ENCODE measurements around the gene GUCY1A1. TPM values are rescaled to one million over a fixed set of nuclear protein-coding genes. Genes with fewer than 3 reads are reported as not detected.

Gene GUCY1A1
- total RNA-seq, 1 donor from 2014 or later: 1.5 TPM

- H3K9me3 Mint-ChIP-seq: no peaks in the 10 kb centered on the region
- H3K36me3 Mint-ChIP-seq: no peaks in the 10 kb centered on the region
- Histone ChIP-seq H3K4me2 (no peak overlapping the region), H3K4me3 (no peak overlapping the region), H3F3A (ENCODE audit: low read depth) (no peaks in the 10 kb centered on the region), H3K9ac (no peak overlapping the region), H2AFZ (replicated peaks) (no peak overlapping the region), H3K79me2 (ENCODE audit: low read depth) (no peaks in the 10 kb centered on the region), H3K9me3 (ENCODE audit: low read depth) (no peaks in the 10 kb centered on the region), H4K20me1 (ENCODE audit: low read depth) (no peaks in the 10 kb centered on the region), H3K36me3 (no peaks in the 10 kb centered on the region), H3K27ac (no peak overlapping the region), H3K27me3 (no peaks in the 10 kb centered on the region), H3K4me1 (no peaks in the 10 kb centered on the region)
- TF ChIP-seq EZH2 (IDR thresholded peaks at IDR 0.05): no peak
- TF ChIP-seq, protein P1, sequence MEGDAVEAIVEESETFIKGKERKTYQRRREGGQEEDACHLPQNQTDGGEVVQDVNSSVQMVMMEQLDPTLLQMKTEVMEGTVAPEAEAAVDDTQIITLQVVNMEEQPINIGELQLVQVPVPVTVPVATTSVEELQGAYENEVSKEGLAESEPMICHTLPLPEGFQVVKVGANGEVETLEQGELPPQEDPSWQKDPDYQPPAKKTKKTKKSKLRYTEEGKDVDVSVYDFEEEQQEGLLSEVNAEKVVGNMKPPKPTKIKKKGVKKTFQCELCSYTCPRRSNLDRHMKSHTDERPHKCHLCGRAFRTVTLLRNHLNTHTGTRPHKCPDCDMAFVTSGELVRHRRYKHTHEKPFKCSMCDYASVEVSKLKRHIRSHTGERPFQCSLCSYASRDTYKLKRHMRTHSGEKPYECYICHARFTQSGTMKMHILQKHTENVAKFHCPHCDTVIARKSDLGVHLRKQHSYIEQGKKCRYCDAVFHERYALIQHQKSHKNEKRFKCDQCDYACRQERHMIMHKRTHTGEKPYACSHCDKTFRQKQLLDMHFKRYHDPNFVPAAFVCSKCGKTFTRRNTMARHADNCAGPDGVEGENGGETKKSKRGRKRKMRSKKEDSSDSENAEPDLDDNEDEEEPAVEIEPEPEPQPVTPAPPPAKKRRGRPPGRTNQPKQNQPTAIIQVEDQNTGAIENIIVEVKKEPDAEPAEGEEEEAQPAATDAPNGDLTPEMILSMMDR (IDR thresholded peaks at IDR 0.05): peak; percentile 30
- no peaks in the 10 kb centered on the region for H3K4me1 Mint-ChIP-seq
- no peak for DNase-seq (ENCODE audit: low spot score)
- H3K4me3 Mint-ChIP-seq: no peak overlapping the region
- no peaks in the 10 kb centered on the region for H3K27me3 Mint-ChIP-seq (ENCODE audit: insufficient read depth, low read depth)
- H3K27ac Mint-ChIP-seq: no peak overlapping the region
Observed at GRCh38 chr4:155742310-155743015, 75.8 kb downstream of the GUCY1A1 start.

GRCh38 chr4:155745984-155746383, 79.3 kb downstream of the GUCY1A1 start:
- Mint-ChIP-seq H3K27me3 (ENCODE audit: insufficient read depth, low read depth) (no peaks in the 10 kb centered on the region), H3K27ac (no peak overlapping the region), H3K36me3 (no peaks in the 10 kb centered on the region), H3K4me1 (no peaks in the 10 kb centered on the region), H3K9me3 (no peaks in the 10 kb centered on the region), H3K4me3 (no peak overlapping the region)
- Histone ChIP-seq H3K27ac (no peak overlapping the region), H3K9me3 (ENCODE audit: low read depth) (no peaks in the 10 kb centered on the region), H3K4me3 (no peak overlapping the region), H3K79me2 (ENCODE audit: low read depth) (no peaks in the 10 kb centered on the region), H3K9ac (no peak overlapping the region), H3K4me1 (no peaks in the 10 kb centered on the region), H3K4me2 (no peak overlapping the region), H3K27me3 (no peaks in the 10 kb centered on the region), H4K20me1 (ENCODE audit: low read depth) (no peaks in the 10 kb centered on the region), H3K36me3 (no peaks in the 10 kb centered on the region), H3F3A (ENCODE audit: low read depth) (no peaks in the 10 kb centered on the region), H2AFZ (replicated peaks) (no peak overlapping the region)
- TF ChIP-seq EZH2 (IDR thresholded peaks at IDR 0.05) (no peak), EZH2phosphoT487 (IDR thresholded peaks at IDR 0.05) (no peak)
- TF ChIP-seq, protein P1 (IDR thresholded peaks at IDR 0.05): no peak
- no peak for DNase-seq (ENCODE audit: low spot score)

DNA sequence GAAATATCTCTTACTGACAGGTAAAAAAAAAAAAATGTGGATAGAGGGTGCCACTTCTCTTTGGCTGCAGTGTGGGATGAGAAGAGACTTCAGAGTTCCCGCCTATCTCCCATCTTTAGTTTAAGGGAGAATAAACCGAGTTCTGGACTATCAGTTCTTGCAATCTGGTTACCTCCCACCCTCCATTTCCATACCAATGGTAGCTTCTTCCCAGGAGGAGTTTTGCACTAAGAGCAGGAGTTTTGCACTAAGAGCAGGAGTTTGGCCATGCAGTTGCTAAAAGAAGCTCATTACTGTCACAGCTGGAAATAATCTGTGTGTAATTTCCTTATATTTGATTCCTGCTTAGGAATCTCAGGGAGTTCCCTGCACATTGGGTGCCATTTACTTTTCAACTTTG, 81.4 kb downstream of the GUCY1A1 start:
- no peak for DNase-seq (ENCODE audit: low spot score)
- Histone ChIP-seq H3K27ac (no peak overlapping the region), H3K9me3 (ENCODE audit: low read depth) (no peaks in the 10 kb centered on the region), H3K27me3 (no peaks in the 10 kb centered on the region), H4K20me1 (ENCODE audit: low read depth) (no peaks in the 10 kb centered on the region), H3K36me3 (no peaks in the 10 kb centered on the region), H3K9ac (no peak overlapping the region), H2AFZ (replicated peaks) (no peak overlapping the region), H3K4me2 (no peak overlapping the region), H3K4me1 (no peaks in the 10 kb centered on the region), H3K4me3 (no peak overlapping the region), H3K79me2 (ENCODE audit: low read depth) (no peaks in the 10 kb centered on the region), H3F3A (ENCODE audit: low read depth) (no peaks in the 10 kb centered on the region)
- Mint-ChIP-seq H3K27ac (no peak overlapping the region), H3K4me3 (no peak overlapping the region), H3K36me3 (no peaks in the 10 kb centered on the region), H3K4me1 (no peaks in the 10 kb centered on the region), H3K9me3 (no peaks in the 10 kb centered on the region), H3K27me3 (ENCODE audit: insufficient read depth, low read depth) (no peaks in the 10 kb centered on the region)
- TF ChIP-seq EZH2 (IDR thresholded peaks at IDR 0.05) (no peak), EZH2phosphoT487 (IDR thresholded peaks at IDR 0.05) (no peak)
- TF ChIP-seq, protein P1 (IDR thresholded peaks at IDR 0.05): no peak
